HS-5 (cell line): ENCODE measurements around the gene ZNF518B.
"Not testable (repeated sequence)": the region's sequence is repeated elsewhere in the genome, so short reads cannot be mapped to it uniquely, and the experiment has no call there.

Source experiments
- DNase-seq: peaks from one replicate; pipeline ENCODE4 v3.0.0-alpha.2; 2012; ENCODE audit warnings: low read depth

ZNF518B gene

DNA sequence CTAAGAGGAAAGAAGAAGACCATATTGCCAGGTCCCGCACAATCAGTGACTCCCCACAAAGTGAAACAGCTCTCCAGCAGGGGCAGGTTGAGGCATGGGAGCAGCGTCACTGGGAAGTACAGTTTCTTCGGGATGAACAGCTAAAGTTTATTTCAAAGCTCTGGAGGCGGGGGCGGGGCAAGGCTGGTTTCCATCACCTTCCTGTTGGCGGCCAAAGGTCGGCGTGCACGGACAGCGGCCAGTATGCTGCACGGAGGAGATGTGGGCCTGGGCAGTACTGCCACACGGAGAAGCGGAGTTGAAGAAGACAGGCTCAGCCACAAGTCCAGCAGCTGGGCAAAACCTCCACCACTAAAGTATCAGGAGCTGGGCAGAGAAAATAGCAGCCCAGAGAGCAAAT, 951 bp upstream of the ZNF518B start:
- DNase-seq = no peak

DNA sequence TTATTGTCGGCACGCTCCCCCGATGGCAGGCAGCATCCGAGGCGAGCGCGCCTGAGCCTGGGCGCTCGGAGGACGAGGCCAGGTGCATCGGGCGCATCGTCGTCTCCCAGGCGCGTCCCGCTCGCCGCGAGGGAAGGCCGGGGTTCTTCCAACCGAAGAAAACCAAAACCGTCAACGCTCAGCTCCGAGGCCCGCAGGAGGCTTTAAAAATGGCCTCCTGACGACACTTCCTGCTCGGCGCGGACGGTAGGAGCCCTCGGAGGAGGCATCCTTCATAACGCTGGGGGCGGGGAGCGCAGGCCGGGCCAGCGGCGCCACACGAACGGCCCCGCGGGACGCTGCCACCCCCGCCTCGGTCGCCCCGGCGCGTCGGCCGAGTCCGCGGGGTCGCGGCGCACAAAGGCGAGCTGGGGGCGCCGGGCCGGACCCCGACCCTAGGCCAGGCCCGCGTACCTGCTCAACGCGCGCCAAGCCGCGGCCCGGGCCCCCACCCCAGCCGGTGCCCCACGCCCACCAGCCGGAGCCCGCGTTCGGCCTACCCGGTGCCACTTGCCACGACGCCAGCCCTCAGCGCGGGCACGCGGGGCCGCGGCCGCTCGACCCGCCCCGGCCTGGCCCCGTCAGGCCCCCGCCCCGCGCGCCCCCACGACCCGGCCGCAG, 501 bp downstream of the ZNF518B start:
- DNase-seq = no peak

GRCh38 chr4:10456260-10456594, 999 bp downstream of the ZNF518B start:
- no peak for DNase-seq

- no peak for DNase-seq
Observed at GRCh38 chr4:10455133-10455532, 2.1 kb downstream of the ZNF518B start.

- no peak for DNase-seq
Observed at GRCh38 chr4:10454726-10455125, 2.5 kb downstream of the ZNF518B start.

DNA sequence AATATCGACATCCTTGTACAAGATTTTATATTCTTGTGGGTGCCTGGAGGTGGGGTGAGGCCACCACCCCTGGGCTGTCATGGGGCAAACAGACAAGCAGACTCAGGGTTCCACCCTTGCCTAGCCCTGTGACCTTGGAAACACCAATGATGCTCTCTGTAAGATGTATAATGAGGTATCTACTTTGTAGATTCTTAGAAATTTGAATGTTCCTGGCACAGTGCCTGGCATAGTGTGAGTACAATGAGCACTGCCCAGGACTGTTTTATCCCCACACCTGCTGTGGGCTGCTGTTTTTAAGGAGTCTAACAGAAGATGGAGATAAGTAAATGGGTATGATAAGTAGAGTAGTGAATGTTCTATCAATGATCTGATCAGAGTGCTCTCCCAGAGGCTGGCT, 3.1 kb downstream of the ZNF518B start:
- no peak for DNase-seq

DNA sequence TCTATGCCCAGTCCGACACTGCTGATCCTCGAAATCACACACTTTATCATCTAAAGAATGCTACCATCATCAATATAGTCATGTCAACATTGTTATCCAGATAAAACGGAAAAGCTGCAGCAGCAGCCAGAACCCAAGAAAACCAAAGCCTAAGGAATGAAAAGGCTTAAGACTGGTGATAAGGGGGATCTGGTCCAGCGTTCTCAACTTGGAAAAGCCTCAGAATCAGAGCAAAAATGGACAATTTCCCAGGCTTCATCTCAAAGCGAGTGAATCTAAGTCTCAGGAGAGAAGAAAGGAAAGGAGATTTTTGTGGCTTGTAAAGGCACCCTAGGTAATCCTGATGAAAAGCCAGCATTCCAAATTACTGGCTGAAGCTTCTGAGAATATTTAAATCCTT, 8.2 kb downstream of the ZNF518B start:
- no peak for DNase-seq

GRCh38 chr4:10442976-10443375, 14.2 kb downstream of the ZNF518B start:
- no peak for DNase-seq

DNA sequence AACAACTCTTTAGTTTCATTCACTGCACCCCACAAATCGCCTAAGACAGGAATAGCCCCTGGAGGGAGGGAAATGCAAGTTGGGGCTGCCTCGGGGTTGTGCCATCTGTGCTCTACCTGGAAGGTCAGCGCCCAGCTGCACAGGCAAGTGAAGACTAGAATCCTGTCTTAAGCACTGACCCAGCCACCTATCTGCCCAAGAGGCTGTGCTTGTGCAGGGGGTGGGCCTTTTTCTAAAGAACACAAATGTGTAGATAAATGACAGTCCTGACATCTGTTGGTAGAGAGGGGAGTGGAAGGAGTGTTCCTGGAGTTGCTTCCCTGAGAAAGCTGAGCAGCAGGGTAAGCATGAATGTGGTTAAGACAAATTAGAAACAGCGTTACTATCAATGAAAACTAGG, 15.7 kb downstream of the ZNF518B start:
- no peak for DNase-seq

DNA sequence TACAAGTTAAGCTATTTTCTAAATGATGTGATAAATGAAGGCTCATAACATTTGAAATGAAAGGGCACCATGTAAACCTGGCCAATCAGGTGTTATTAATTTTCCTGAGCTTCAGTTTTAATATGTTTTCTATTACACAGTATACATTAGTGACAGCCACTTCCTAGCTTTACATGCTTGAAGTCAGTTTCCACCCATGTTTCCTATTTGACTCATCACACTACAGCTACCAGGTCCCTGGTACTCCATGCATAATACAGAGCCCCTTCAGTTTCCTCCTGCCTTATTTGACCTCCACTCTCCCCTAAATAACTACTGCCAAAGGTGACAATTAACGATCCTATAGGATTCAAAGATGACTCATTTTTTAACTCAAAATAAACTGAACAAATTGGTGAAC, 18.3 kb downstream of the ZNF518B start:
- no peak for DNase-seq

- no peak for DNase-seq
Observed at GRCh38 chr4:10437735-10438134, 19.5 kb downstream of the ZNF518B start.

DNA sequence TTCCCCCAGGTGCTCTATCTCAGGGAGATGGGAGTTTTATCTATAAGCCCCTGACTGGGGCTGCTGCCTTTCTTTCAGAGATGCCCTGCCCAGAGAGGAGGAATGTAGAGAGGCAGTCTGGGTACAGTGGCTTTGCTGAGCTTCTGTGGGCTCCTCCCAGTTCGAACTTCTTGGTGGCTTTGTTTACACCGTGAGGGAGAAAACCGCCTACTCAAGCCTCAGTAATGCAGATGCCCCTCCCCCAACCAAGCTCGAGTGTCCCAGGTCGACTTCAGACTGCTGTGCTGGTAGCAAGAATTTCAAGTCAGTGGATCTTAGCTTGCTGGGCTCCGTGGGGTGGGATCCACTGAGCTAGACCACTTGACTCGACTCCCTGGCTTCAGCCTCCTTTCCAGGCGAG, 29.5 kb downstream of the ZNF518B start:
- not testable (repeated sequence) for DNase-seq

DNA sequence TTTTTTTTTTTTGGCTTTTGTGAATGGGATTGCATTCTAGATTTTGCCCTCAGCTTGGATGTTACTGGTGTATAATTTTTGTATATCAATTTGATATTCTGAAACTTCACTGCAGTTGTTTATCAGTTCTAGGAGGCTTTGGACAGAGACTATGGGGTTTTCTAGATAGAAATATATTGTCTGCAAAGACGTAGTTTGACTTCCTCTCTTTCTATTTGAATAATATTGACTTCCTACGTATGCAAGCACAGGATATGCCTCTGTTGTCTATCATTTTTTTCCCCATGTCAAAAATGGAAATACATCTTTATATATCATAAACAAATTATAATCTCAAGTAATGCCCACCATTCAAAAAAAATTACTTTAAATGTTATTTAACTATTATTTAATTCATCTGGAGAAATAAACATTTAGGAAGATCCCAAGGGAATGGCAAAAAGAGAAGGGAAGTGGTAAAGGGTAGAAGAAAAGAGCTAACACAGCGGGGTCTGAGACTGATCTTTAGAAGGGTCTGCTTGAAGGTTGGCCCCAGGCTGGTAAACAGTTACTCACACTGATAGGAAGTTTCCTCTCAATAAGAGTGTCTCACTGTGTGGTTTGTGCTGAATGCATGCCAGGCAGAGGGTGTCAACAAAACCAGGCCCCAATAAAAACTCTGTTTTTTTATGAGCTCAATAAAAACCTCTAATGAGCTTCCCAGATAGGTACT, 35.7 kb downstream of the ZNF518B start:
- DNase-seq = no peak

DNA sequence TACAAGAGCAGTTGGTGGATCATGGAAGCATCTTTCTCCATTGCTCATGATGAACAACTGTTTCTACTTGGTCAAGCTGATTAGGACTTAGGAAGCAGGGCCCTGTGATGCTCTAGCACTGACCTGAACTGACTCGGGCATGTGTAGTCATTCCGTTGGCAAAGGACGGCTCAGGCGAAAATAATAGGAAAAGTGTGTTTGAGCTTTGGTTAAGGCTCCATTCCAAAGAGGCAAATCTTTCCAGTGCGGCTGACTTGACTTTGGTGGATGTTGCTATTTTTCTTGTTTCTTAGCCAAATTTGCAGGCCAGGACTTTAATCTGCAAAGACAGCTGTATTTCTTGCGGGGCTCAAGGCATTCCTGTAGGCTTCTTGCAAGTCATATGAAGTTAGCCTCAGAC, 39.5 kb downstream of the ZNF518B start:
- no peak for DNase-seq

DNA sequence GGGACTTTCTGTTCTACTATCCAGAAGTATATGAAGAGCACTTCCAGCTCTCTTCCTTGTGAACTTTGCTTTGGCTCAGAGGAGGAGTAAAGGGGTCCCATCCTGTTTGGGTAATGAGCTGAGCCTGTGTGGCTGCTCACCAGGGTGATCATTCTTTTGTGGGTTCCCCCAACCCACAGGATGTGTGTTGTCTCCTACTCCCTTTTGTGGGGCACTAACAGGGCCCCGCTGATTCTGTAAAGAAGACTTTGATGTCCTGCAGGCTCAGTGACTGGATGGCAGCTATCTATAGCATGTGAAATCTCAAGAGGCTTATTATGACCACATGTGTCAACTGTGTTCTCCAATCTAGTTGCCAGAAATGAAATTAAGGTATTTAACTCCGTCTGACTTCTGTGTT, 40.8 kb downstream of the ZNF518B start:
- no peak for DNase-seq

GRCh38 chr4:10413177-10413576, 44.0 kb downstream of the ZNF518B start:
- no peak for DNase-seq

DNA sequence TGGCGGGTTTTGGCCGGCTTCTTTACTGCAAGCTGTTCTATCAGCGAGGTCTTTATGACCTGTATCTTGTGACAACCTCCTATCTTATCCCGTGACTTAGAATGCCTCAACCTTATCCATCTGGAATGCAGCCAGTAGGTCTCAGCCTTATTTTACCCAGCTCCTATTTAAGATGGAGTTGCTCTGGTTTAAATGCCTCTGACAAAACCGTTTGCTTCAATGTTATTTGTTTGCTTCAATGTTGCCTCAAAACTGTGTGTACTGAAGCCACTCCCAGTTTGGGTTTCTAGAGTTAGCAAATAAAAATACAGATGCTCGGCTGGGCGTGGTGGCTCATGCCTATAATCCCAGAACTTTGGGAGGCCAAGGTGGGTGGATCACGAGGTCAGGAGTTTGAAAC, 51.6 kb downstream of the ZNF518B start:
- DNase-seq = no peak

DNA sequence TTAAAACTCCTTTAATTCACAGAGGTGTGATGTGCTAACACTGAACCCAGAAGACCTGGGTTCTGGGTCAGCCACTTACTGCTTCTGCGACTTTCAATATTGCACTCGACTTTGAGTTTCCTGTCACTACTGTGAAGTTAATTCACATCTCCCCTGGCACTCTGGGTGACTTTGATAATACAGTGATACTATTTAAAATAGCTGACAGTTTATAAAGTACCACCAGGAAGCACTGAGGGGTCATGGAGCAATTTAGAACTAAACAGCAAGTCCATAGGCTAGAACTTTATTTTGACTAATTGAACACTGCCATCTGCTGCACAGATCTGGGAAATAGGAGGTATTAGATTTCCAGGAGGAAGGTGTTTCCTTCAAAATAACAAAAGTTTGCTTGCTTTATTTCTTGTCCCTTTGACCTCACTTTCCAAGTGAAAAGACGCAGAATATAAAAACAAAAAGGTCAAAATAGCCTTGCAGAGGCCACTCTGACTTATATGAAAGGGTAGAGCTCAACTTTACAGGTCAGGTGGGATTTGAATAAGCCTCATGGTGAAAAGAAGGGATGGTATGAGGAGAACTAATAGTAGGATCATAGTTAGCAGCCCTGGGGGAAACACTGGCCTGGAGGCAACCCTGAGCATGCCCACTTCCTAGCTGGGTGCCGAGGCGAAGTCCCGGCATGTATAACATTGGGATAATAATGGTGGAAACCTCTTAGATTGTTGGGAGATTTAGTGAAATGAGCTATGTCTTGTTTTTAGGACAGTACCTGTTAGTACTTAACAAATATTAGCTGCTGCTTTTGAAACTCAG, 53.4 kb downstream of the ZNF518B start:
- DNase-seq = peak; percentile 10

DNA sequence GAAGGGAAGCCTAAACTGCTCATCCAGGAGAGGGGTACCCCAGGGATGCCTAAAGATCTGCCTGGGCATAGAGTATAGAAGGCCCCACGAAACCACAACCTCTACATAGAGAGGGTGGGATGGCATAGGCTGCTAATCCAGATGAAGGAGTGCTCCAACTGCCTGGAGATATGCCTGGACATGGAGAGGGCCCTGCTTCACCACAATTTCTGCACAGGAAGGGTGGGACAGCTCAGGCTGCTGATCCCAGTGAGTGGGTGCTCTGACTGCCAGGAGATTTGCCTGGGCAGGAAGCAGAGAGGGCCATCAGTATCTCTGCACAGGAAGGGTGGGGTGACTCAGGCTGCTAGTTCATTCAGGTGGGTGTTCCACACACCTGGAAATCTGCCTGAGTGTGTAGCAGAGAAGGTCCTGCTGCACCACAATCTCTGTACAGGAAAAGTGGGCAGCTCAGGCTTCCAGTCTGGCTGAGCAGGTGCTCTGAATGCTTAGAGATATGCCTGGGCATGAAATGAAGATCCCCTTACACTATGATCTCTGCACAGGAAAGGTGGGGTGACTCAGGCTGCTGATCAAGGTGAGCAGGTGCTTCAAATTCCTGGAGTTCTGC, 61.1 kb downstream of the ZNF518B start:
- DNase-seq = no peak
